Measurements from ENCODE around the gene XPO6.

The XPO6 gene

DNA sequence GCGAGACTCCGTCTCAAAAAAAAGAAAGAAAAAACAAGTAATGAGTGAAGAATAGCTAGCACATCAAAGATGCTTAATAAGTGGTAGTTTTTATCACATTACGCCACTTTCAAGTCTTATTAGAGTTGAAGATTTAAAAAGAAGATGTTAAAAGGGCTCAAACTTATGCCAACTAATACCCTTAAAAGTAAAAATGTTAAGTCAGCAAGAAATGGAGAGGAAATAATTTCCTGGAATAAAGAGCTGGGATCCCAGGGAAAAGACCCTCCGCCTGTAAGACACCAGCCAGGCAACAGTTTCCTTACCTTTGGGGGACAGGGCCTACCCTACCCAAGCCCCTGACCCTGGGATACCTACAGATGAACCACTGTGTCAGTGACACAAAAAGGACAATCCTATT, 3.6 kb downstream of the XPO6 start:
- no peak for DNase-seq (ENCODE audit: low read depth in 2 of 2)

GRCh38 chr16:28207399-28207798, 4.4 kb downstream of the XPO6 start:
- DNase-seq (ENCODE audit: low read depth in 2 of 2) = no peak

GRCh38 chr16:28205974-28206373, 5.8 kb downstream of the XPO6 start:
- DNase-seq (ENCODE audit: low read depth in 2 of 2) = no peak

DNA sequence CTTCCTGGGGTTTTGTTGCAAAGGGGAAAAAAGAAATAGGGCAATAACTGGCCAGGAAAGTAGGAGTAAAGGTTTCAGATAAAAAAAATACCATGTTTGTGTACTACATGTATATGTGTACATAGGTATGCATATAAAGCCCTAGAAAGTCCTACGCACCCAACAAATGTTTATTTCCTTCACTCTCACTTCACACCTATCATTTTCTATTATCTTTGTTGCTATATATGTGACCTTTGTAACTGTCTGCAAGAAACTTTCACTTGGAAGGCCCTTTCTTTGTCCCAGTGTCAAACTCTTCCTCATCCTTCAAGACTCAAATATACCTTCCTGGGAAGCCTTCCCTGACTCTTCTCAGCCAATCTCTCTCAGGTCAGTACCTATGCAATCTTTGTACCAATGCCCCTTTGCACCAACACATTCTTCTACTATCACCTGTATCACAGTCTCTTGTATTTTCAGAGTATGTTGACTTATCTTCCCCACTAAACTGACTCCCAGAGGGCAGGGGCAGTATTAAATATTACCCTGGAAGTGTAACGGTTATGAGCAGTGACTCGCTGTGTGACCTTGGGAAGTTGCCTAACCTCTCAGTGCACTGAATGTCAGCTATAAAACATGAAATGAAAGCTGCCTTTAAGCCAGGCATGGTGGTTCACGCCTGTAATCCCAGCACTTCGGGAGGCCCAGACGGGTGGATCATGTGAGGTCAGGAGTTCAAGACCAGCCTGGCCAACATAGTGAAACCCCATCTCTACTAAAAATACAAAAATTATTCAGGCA, 6.5 kb downstream of the XPO6 start:
- no peak for DNase-seq (ENCODE audit: low read depth in 2 of 2)

GRCh38 chr16:28204622-28205021, 7.1 kb downstream of the XPO6 start:
- no peak for DNase-seq (ENCODE audit: low read depth in 2 of 2)

DNA sequence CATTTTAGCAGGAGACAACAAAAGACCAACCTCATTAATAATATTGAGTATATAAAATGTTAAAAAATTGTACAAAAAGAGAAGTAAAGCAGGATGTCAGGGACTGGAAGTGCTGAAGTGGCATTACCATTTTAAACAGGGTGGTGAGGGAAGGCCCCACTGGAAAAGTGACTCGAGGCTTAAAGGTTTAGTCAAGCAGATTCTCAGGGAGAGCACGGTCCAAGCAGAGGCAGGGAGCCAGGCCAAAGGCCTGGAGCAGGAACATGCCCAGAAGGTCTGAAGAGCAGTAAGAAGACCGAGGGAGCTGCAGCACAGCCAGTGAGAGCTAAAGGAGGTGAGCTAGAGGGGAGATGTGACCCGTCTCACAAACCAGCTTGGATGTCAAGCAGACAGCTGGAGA, 7.6 kb downstream of the XPO6 start:
- no peak for DNase-seq (ENCODE audit: low read depth in 2 of 2)

DNA sequence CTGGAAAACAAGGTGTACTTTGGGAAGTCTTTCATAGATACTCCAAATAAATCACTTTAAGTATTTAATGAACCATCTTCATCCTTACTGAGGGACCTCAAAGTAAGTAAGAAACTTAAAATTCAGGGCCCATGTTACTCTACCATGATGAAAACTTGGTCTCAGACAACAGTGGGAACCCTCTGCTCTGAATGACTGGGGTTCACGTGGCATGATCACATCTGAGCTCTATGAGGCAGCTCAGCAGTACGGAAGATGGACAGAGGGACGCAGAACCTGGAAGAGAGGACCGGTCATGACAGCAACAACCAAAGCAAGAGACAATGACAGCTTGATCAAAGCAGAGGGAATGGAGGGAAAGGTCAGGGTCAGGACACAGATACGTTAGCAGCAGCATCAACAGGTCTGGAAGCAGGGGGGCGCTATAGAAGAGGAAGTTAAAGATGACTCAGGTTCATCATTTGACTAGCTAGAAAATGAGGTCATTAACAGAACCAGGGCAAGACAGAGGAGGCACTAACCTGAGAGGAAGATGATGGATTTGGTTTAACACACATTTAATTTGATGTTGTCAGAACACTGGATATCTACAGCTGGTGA, 9.5 kb downstream of the XPO6 start:
- peak in 1 of 2 donors; percentile 23 for DNase-seq (ENCODE audit: low read depth in 2 of 2)

DNA sequence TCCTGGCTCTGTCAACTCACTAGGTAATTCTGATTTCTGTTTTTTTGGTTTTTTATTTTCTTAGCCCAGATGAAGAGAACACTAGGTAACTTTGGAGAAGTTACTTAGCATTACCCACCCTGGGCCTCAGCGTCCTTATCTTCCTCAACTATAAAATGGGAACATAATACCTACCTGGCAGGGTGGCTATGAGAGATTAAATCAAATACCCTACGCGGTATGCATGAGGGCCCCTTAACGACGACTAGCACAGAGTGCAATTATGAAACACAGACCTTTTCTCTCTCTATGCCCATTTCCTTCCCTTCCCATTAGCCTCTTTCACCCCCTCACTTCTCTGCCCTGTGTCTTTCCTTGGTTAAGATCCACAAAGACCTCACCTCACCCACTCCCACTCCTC, 11.1 kb downstream of the XPO6 start:
- DNase-seq (ENCODE audit: low read depth in 2 of 2) = no peak

DNA sequence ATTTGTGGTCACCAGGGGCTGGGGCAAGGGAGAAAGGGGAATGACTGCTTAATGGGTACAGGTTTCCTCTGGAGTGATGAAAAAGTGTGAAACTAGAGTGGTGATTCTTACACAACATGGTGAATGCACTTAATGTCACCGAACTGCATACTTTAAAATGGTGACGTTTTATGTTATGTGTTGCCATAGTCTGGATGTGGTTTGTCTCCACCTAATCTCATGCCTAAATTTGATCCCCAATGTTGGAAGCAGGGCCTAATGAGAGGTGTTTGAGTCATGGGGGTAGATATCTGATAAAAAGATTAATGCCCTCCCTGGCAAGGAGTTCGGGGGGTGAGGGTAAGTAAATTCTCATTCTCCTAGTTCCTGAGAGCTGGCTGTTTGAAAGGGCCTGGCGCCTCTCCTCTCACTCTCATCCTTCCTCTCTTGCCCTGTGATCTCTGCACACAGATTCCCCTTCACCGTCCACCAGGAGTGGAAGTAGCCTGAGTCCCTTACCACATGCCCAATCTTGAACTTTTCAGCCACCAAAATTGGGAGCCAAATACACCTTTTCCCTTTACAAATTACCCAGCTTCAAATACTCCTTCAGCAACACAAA, 15.3 kb downstream of the XPO6 start:
- no peak for DNase-seq (ENCODE audit: low read depth in 2 of 2)

- DNase-seq (ENCODE audit: low read depth in 2 of 2) = no peak
These were observed 15.9 kb downstream of the XPO6 start for GRCh38 chr16:28195859-28196258.

DNA sequence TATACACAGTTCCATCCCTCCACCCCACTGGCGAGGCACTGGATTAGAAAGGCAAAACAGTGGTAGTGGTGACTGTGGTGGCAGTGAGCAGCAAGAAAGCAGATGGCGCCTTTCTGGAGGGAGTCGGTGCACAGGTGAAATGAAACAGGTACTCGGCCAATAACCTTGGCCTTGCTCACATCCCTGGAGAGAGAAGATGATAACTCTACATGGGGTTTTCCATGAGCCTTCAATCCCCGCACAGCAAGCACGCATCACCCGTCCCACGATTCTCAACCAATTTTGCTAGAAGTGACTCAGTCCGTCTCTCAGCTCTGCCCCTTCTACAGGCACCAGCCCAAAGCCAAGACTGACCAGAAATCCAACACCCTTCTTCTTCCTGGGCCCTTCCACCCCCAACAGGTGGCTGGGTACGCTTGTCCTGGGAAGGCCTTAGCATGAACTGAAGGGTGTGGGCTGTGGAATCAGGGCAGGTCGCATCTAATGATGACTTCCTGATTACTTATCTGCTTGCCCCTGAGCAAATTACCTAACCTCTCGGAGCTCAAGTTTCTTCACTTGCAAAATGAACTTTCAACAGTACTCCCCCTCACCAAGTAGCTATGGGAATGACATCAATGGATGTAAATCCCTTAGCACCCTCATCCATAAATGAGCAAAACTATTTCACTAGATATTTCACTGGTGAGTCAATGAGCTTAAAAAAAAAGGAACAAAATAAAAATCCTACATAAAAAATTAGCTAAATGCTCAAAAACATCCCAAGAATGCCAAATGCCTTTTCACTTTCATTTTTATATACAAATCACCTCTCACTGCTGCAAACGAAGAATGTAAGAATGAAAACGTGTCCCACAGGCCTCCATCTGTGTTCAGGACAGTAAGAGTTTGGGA, 18.0 kb downstream of the XPO6 start:
- peak in 1 of 2 donors; percentile 15 for DNase-seq (ENCODE audit: low read depth in 2 of 2)

- DNase-seq (ENCODE audit: low read depth in 2 of 2) = peak; percentile 56 to 65
These were observed 18.8 kb downstream of the XPO6 start for GRCh38 chr16:28192806-28193529.

- no peak for DNase-seq (ENCODE audit: low read depth in 2 of 2)
These were observed 20.3 kb downstream of the XPO6 start for GRCh38 chr16:28191364-28191960.

DNA sequence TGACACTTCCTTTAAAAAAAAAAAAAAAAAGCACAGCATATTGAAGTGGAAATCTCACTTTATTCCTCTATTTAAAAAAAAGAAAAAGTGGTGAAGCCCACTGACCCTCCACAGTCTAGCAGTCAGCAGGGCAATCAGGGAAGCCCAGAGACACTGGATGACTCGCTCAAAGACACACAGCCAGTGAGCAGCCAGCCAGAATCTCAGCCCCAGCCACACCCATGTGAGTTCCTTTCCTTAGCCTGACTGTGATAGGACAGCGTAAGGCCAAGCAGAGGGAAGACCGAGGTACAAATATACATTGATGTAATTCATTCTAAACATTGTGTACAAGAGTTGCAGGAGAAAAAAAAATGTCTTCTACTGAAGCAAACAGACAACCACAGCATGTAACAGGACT, 22.5 kb downstream of the XPO6 start:
- no peak for DNase-seq (ENCODE audit: low read depth in 2 of 2)

DNA sequence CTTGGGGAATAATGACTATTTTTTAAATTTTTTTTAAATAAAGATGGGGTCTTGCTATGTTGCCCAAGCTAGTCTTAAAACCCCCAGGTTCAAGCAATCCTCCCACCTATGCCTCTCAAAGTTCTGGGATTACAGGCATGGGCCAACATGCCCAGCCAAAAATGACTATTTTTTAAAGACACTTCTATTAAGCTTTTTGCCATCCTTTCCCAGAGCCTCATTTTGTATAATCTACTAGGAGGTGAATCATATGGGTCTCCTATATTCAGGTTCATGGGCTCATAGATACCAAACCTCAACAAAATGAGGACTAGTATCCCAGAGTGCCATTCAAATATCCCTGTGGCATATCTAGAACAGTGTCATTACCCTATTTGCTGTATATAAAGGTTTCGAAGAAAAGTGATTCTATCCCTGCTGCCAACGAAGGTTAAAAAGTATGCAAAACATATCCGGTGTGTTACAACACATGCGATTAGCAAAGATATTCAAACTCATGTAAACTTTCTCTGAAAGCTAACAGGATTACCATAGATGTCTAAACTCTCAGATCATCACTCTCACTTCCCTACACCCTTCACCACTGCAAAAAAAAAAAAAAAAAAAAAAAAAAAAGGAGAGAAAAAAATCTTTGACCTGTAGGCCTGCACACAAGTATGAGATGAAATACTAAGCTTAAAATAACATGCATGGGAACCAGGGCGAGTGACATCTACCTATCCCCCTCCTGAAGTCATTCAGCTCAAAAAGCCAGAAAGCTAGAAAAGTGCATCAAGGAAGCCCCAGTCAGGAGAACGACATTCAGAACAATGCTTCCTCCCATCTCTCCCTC, 23.5 kb downstream of the XPO6 start:
- no peak for DNase-seq (ENCODE audit: low read depth in 2 of 2)

DNA sequence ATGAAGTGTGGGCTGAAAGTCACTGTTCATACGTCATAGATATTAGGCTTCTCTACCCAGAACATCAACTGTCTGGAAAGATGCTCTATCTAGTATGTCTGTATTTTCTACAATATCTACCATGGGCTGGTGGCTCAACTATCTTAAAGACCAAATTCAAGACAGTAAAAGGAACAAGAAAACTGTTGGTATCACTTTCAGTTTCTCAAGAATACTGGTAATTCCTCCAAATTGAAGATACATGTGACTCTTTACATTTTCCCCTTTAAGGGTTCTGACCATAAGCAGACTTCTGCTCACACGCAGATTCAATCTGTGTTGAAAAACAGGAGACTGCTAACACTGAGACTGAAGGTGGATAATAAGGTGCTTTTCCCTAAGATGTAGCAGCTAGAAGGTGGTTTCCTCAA, 24.2 kb downstream of the XPO6 start:
- no peak for DNase-seq (ENCODE audit: low read depth in 2 of 2)

DNA sequence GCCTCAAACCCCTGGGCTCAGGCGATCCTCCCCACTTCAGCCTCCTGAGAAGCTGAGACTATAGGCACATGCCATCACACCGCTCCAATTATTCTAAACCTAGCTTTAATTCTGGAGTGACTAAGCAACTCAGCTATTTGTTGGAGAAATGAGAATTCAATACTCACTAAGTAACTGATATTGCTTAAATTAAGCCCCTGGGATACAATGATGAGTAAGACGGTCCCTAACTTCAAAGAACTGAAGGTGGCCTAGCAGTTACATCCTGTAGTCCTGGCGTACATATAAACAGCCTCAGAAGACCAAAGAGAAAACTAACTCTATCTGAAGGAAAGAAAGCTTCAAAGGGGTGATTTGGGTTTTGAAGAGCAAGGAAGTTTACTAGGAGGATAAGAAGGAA, 25.0 kb downstream of the XPO6 start:
- DNase-seq (ENCODE audit: low read depth in 2 of 2) = no peak

GRCh38 chr16:28185696-28186095, 26.1 kb downstream of the XPO6 start:
- no peak for DNase-seq (ENCODE audit: low read depth in 2 of 2)

DNA sequence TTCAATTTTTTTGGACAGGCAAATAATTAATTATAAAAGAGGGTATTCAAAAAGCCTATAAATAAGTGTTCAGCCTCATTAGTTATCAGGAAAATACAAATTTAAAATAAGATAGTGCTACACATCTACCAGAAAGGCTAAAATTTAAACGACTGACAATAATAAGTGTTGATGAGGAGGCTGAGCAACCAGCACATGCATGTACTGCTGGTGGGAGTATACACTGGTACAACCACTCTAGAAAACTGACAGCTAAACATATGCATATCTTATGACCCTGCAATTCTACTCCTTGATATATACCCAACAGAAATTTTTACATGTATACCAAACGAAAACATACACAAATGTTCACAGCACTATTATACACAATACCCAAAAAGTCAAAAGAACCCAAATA, 27.1 kb downstream of the XPO6 start:
- DNase-seq (ENCODE audit: low read depth in 2 of 2) = no peak

GRCh38 chr16:28183930-28184329, 27.8 kb downstream of the XPO6 start:
- DNase-seq (ENCODE audit: low read depth in 2 of 2) = no peak
